ENCODE data around the gene MADCAM1.

MADCAM1 gene

GRCh38 chr19:488505-489417, 7.5 kb upstream of the MADCAM1 start:
- in situ Hi-C loops (cut with MboI; ENCODE audit: low sequenced_read_pairs), result no loop called here

GRCh38 chr19:489418-490196, 6.7 kb upstream of the MADCAM1 start:
- in situ Hi-C loops (cut with MboI; ENCODE audit: low sequenced_read_pairs), result no loop called here

GRCh38 chr19:491146-491741, 5.0 kb upstream of the MADCAM1 start:
- in situ Hi-C loops (cut with MboI; ENCODE audit: low sequenced_read_pairs), result no loop called here

- in situ Hi-C loops (cut with MboI; ENCODE audit: low sequenced_read_pairs), result no loop called here
Measured at GRCh38 chr19:492091-492531, 4.2 kb upstream of the MADCAM1 start.

GRCh38 chr19:493391-494170, 2.7 kb upstream of the MADCAM1 start:
- in situ Hi-C loops (cut with MboI; ENCODE audit: low sequenced_read_pairs), result no loop called here

GRCh38 chr19:494171-495080, 1.9 kb upstream of the MADCAM1 start:
- in situ Hi-C loops (cut with MboI; ENCODE audit: low sequenced_read_pairs), result no loop called here

- in situ Hi-C loops (cut with MboI; ENCODE audit: low sequenced_read_pairs), result no loop called here
Measured at GRCh38 chr19:495081-495401, 1.2 kb upstream of the MADCAM1 start.

GRCh38 chr19:495402-496111, 729 bp upstream of the MADCAM1 start:
- in situ Hi-C loops (cut with MboI; ENCODE audit: low sequenced_read_pairs), result no loop called here

- in situ Hi-C loops (cut with MboI; ENCODE audit: low sequenced_read_pairs), result no loop called here
Measured at GRCh38 chr19:496986-497385, 700 bp downstream of the MADCAM1 start.

- in situ Hi-C loops (cut with MboI; ENCODE audit: low sequenced_read_pairs), result no loop called here
Measured at GRCh38 chr19:497491-497868, 1.2 kb downstream of the MADCAM1 start.

- in situ Hi-C loops (cut with MboI; ENCODE audit: low sequenced_read_pairs), result no loop called here
Measured at GRCh38 chr19:497869-498510, 1.7 kb downstream of the MADCAM1 start.

- in situ Hi-C loops (cut with MboI; ENCODE audit: low sequenced_read_pairs), result no loop called here
Measured at GRCh38 chr19:498511-498891, 2.2 kb downstream of the MADCAM1 start.

- in situ Hi-C loops (cut with MboI; ENCODE audit: low sequenced_read_pairs), result no loop called here
Measured at GRCh38 chr19:498977-499623, 2.8 kb downstream of the MADCAM1 start.

GRCh38 chr19:501646-502045, 5.4 kb downstream of the MADCAM1 start:
- in situ Hi-C loops (cut with MboI; ENCODE audit: low sequenced_read_pairs), result no loop called here

GRCh38 chr19:504616-505015, 8.3 kb downstream of the MADCAM1 start:
- in situ Hi-C loops (cut with MboI; ENCODE audit: low sequenced_read_pairs), result no loop called here

GRCh38 chr19:506404-507285, 10.4 kb downstream of the MADCAM1 start:
- in situ Hi-C loops (cut with MboI; ENCODE audit: low sequenced_read_pairs), result no loop called here
